Neural crest cell (in vitro differentiated cells): Measurements from ENCODE around the gene SYT14. TPM values are rescaled to one million over a fixed set of nuclear protein-coding genes. Genes with fewer than 3 reads are reported as not detected.

Experiments used
- DNase-seq: peaks from one replicate; pipeline ENCODE4 v3.0.0; 2021; ENCODE audit warnings: low read depth, mixed read lengths, low spot score
- H3K27ac Mint-ChIP-seq: one replicate; pipeline ENCODE4 v1.8.0; 2021; ENCODE audit warnings: mild to moderate bottlenecking, mixed read lengths; ENCODE audit not compliant: unreplicated experiment
- H3K27me3 Mint-ChIP-seq: 2 replicates; pipeline ENCODE4 v1.8.0; 2021; ENCODE audit warnings: low read depth, mild to moderate bottlenecking, mixed read lengths
- H3K36me3 Mint-ChIP-seq: 2 replicates; pipeline ENCODE4 v1.8.0; 2021; ENCODE audit warnings: low read depth, mild to moderate bottlenecking, mixed read lengths
- H3K4me1 Mint-ChIP-seq: 2 replicates; pipeline ENCODE4 v1.8.0; 2021; ENCODE audit warnings: mixed read lengths
- H3K4me3 Mint-ChIP-seq: one replicate; pipeline ENCODE4 v1.8.0; 2021; ENCODE audit warnings: mild to moderate bottlenecking, mixed read lengths
- H3K9me3 Mint-ChIP-seq: 2 replicates; pipeline ENCODE4 v1.8.0; 2021; ENCODE audit warnings: mixed read lengths
- total RNA-seq: library from RNA; stranded (reverse); gene quantifications from 2 replicates; pipeline ENCODE4 v1.2.1, GENCODE V29; 2021
- TF ChIP-seq, protein P1 (sequence below): fragments of 200-600 bp; sonication (generic); conservative IDR thresholded peaks from 2 replicates; pipeline ENCODE4 v1.5.0; 2021; ENCODE audit warnings: antibody characterized with exemption, mild to moderate bottlenecking

The SYT14 gene
- total RNA-seq, 1 donor from 2014 or later: 3.6 TPM

DNA sequence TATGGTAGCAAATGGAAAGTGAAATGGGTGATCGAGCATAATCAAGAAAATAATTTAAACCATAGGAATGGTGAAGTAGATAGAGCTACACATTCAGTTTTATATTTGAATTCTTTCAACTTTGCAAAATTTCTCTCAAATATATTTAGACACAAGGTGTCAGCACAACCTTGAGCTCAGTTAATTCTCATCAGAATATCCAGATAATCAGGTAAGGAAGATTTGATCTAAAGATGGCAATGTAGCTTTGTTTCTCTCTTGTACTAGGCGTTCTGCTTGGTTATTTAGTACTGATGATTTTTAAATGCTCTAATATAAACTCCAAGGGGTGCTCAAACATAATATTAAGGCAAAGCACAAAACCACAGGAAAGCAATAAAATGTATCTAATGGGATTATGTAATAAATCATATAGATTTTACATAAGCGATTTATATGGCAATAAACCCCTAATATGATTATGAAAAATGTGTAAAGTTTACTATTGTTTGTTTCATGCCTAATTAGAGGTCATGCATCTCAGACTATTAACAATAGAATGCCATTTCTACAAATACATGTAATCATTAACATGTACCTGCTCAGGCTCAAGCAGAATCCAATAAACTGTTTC is 262.2 kb downstream of the SYT14 start:
- no peaks in the 10 kb centered on the region for H3K9me3 Mint-ChIP-seq
- H3K27me3 Mint-ChIP-seq: peaks cover 7% of the 10 kb centered on the region
- TF ChIP-seq, protein P1, sequence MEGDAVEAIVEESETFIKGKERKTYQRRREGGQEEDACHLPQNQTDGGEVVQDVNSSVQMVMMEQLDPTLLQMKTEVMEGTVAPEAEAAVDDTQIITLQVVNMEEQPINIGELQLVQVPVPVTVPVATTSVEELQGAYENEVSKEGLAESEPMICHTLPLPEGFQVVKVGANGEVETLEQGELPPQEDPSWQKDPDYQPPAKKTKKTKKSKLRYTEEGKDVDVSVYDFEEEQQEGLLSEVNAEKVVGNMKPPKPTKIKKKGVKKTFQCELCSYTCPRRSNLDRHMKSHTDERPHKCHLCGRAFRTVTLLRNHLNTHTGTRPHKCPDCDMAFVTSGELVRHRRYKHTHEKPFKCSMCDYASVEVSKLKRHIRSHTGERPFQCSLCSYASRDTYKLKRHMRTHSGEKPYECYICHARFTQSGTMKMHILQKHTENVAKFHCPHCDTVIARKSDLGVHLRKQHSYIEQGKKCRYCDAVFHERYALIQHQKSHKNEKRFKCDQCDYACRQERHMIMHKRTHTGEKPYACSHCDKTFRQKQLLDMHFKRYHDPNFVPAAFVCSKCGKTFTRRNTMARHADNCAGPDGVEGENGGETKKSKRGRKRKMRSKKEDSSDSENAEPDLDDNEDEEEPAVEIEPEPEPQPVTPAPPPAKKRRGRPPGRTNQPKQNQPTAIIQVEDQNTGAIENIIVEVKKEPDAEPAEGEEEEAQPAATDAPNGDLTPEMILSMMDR: no peak
- peaks cover 5% of the 10 kb centered on the region for H3K36me3 Mint-ChIP-seq
- DNase-seq: no peak
- H3K4me3 Mint-ChIP-seq: no peak overlapping the region
- no peak overlapping the region for H3K27ac Mint-ChIP-seq
- H3K4me1 Mint-ChIP-seq: no peaks in the 10 kb centered on the region

DNA sequence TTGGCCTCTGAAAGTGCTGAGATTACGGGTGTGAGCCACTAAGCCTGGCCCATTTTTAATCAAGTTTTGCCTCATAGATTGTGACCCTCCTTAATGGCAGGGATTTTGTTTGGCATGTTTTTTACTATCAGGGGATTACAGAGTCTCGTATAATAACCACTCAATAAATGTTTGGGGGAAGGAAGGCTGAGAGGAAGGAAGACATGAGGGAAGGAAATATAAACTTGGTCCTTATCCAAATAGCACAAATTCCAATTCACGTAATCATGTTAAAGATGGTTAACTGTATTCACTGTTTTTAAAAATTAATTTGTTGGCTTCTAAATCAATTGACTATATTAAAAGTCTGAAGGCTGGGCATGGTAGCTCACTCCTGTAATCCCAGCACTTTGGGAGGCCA is 263.7 kb downstream of the SYT14 start:
- Mint-ChIP-seq H3K4me3 (no peak overlapping the region), H3K27me3 (peaks cover 7% of the 10 kb centered on the region), H3K4me1 (no peaks in the 10 kb centered on the region), H3K9me3 (no peaks in the 10 kb centered on the region), H3K27ac (no peak overlapping the region), H3K36me3 (no peaks in the 10 kb centered on the region)
- no peak for DNase-seq
- TF ChIP-seq, protein P1: no peak

DNA sequence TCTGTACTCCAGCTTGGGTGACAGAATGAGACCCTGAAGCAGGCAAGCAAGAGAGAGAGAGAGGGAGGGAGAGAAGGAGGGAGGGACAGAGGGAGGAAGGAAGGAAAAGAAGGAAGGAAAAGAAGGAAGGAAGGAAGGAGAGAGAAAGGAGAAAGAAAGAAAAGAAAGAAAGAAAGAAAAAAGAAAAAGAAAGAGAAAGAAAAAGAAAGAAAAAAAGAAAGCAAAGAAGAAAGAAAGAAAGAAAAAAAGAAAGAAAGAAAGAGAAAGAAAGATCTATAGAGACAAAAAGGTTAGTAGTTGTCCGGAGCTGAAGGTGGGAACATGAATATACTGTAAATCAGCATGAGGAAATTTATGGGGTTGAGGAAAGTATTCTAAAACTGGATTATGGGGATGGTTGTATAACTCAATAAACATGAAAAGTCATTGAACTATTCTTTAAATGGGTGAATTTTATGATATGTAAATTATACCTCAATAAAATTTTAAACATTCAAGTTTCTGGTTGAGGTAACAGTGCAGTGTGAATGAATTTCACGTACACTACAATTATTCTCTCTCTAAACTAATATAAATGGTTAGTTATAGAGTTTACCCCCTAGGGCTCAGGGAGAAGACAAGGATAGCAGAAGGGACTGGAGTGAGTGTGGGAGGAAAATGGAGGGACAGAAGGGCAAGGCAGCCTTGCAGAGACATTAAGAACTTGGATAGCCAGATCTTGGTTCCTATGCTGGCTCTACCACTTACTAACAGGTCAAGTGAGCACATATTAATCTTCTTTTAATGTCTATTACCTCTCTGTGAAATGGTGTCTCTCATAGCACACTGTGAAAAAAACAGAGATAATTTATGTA is 269.8 kb downstream of the SYT14 start:
- peaks cover 5% of the 10 kb centered on the region for H3K27me3 Mint-ChIP-seq
- H3K36me3 Mint-ChIP-seq: no peaks in the 10 kb centered on the region
- no peak overlapping the region for H3K27ac Mint-ChIP-seq
- DNase-seq: no peak
- H3K4me3 Mint-ChIP-seq: no peak overlapping the region
- H3K9me3 Mint-ChIP-seq: peaks cover 13% of the 10 kb centered on the region
- TF ChIP-seq, protein P1: no peak
- H3K4me1 Mint-ChIP-seq: no peaks in the 10 kb centered on the region

DNA sequence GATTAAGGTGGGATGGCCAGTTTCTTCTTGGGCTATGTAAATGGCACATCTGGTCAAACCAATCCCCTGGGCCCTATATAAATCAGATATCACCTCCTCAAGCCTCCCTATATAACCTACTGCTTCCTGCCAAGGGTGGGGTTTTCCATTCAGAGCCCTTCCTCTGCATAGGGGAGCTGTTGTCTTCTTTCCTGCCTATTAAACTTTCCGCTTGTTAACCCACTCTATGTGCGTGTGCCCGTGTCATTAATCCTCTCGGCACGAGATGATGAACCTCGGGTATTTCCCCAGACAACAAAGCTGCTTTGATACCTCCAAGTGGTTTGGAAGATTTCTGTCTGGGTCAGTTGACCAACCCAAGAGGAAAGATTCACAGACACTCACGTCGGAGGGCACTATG is 275.3 kb downstream of the SYT14 start:
- DNase-seq: no peak
- Mint-ChIP-seq H3K4me1 (no peaks in the 10 kb centered on the region), H3K9me3 (peaks cover 13% of the 10 kb centered on the region), H3K27ac (no peak overlapping the region), H3K27me3 (no peaks in the 10 kb centered on the region), H3K36me3 (no peaks in the 10 kb centered on the region), H3K4me3 (no peak overlapping the region)
- TF ChIP-seq, protein P1: no peak

DNA sequence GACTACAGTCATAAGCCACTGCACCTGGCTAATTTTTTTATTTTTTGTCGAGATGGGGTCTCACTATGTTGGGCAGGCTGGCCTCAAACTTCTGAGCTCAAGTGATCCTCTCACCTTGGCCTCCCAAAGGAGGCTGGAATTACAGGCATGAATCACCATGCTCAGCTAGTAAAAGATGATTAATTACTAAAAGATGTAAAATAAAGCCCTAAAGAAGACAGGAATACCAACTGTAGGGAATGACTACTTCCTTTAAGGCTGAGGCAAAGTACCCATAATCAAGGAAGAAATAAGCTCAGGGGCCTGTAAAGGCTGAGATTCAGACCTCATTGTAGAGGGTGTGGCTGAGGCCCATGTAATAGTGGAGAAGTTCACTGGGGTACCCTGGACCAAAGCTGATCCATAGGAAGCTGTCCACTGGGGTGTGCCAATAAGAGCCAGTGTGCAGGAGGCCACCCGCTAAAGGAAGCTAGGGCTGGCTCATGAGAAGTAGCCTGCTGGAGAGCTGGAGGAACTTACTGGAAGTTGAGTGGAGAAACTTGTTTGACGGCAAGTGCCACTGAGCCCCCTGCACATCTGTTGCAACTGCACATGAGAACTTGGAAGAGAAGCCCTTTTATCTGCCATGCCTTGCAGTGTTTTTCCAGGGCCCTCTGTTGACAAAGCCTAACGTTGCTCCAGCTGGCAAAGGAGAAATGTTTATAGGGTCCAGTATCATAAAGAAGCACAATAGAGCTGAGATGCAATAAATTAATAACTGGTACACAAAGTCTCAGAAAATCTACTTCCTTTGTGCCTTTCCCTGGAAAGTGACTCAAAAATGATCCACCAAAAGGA is 276.8 kb downstream of the SYT14 start:
- Mint-ChIP-seq H3K27ac (no peak overlapping the region), H3K4me1 (no peaks in the 10 kb centered on the region), H3K36me3 (no peaks in the 10 kb centered on the region), H3K4me3 (no peak overlapping the region), H3K9me3 (peaks cover 4% of the 10 kb centered on the region), H3K27me3 (no peaks in the 10 kb centered on the region)
- DNase-seq: no peak
- TF ChIP-seq, protein P1: no peak
